K562 (cell line): Measurements from ENCODE around the gene ASPG. TPM values are rescaled to one million over a fixed set of nuclear protein-coding genes. Genes with fewer than 3 reads are reported as not detected.

Experiments used
- ATAC-seq: fragments of 200-7000 bp; cut with Tn5 transposase; 3 replicates; pipeline ENCODE4 v1.9.1; 2020; ENCODE audit warnings: moderate library complexity
- BruUV-seq: library from RNA; stranded (reverse); fragments of 400-500 nt; replicated peaks from 2 replicates; lab custom pipeline; 2021; lab: Mats Ljungman, UMichigan
- CTCF ChIA-PET: fragments of 300-600 bp; formaldehyde crosslinking; extraction: SDS; loops from one replicate; lab custom pipeline; 2021; ENCODE audit warnings: low intra/inter-chr PET ratio; lab: Yijun Ruan, JAX
- POLR2A ChIA-PET: fragments of 300-600, 350-650 bp; sonication (Branson Sonifier 250); formaldehyde crosslinking; extraction: SDS; loops from one replicate; lab custom pipeline; 2021; ENCODE audit warnings: antibody characterized with exemption, inconsistent platforms; lab: Yijun Ruan, JAX
- DNase-seq, 4 experiments: peaks; one replicate each; pipeline versions ENCODE4 v3.0.0 to v3.0.0-alpha.2; 2011 to 2018; ENCODE audit warnings: low spot score in 3 of 4, mixed read lengths in 3 of 4; ENCODE audit errors: extremely low read depth in 1 of 4
- FAIRE-seq: peaks from 2 replicates; lab custom pipeline; 2011; peaks lifted over from hg19 to GRCh38; lab: Jason Lieb, UNC
- H2AFZ ChIP-seq: 2 replicates; pipeline ENCODE4 v1.6.0; 2011; ENCODE audit warnings: low read depth, low read length, control low read depth, inconsistent platforms
- H3K27ac ChIP-seq: fragments of 200-600 bp; 3 replicates; pipeline ENCODE4 v1.8.0; 2011; ENCODE audit warnings: low read depth, mild to moderate bottlenecking, control low read depth, inconsistent platforms, low read length, moderate library complexity, mixed read lengths; ENCODE audit errors: extremely low read depth
- H3K27me3 ChIP-seq, 2 experiments: fragments of 300-600 bp in 1 of 2; 2 replicates in 1 of 2; 3 replicates in 1 of 2; pipeline versions ENCODE4 v1.6.0 to v1.8.0; 2011; ENCODE audit warnings: inconsistent platforms in 2 of 2, low read length in 2 of 2, mild to moderate bottlenecking in 1 of 2, mixed read lengths in 1 of 2, moderate library complexity in 1 of 2; ENCODE audit not compliant: control insufficient read depth in 2 of 2, insufficient read depth in 2 of 2
- H3K36me3 ChIP-seq: fragments of 300-600 bp; 3 replicates; pipeline ENCODE4 v1.8.0; 2011; ENCODE audit warnings: mild to moderate bottlenecking, low read length, inconsistent platforms; ENCODE audit not compliant: control insufficient read depth, insufficient read depth
- H3K4me1 ChIP-seq, 2 experiments: fragments of 200-600 bp in 1 of 2; replicated peaks in 1 of 2; 2 replicates in 1 of 2; 3 replicates in 1 of 2; pipeline versions ENCODE4 v1.5.1 to v1.8.0; 2011; ENCODE audit warnings: inconsistent platforms in 2 of 2, low read length in 2 of 2, mild to moderate bottlenecking in 1 of 2, mixed read lengths in 1 of 2, moderate library complexity in 1 of 2; ENCODE audit not compliant: control insufficient read depth in 2 of 2, insufficient read depth in 2 of 2
- H3K4me2 ChIP-seq: 2 replicates; pipeline ENCODE4 v1.6.1; 2011; ENCODE audit warnings: low read length, control low read depth, inconsistent platforms, mixed read lengths; ENCODE audit not compliant: insufficient read depth
- H3K4me3 ChIP-seq: fragments of 200-600 bp; sonication (generic), shearing (Covaris generic); 2 replicates; pipeline ENCODE4 v1.5.1; 2016; ENCODE audit warnings: control low read depth, inconsistent platforms
- H3K79me2 ChIP-seq: fragments of 200-600 bp; 3 replicates; pipeline ENCODE4 v1.8.0; 2011; ENCODE audit warnings: low read length, inconsistent platforms; ENCODE audit not compliant: control insufficient read depth, insufficient read depth
- H3K9ac ChIP-seq, 2 experiments: 2 replicates each; pipeline versions ENCODE4 v1.6.0 to v1.6.1; 2011; ENCODE audit warnings: low read depth in 2 of 2, low read length in 2 of 2, control low read depth in 1 of 2, inconsistent platforms in 1 of 2, mild to moderate bottlenecking in 1 of 2, mixed read lengths in 1 of 2; ENCODE audit not compliant: insufficient read depth in 1 of 2
- H3K9me1 ChIP-seq: one replicate; pipeline ENCODE4 v1.6.0; 2011; ENCODE audit warnings: inconsistent platforms, mild to moderate bottlenecking, low read length, moderate library complexity; ENCODE audit not compliant: control insufficient read depth, insufficient read depth
- H3K9me3 ChIP-seq: replicated peaks from 2 replicates; pipeline ENCODE4 v1.5.1; 2011; ENCODE audit warnings: low read depth, low read length, inconsistent platforms; ENCODE audit not compliant: control insufficient read depth, insufficient read depth
- H4K20me1 ChIP-seq: replicated peaks from 2 replicates; pipeline ENCODE4 v1.6.1; 2011; ENCODE audit warnings: low read length, inconsistent platforms, mixed read lengths; ENCODE audit not compliant: control insufficient read depth, insufficient read depth
- BCL6 ChIP-seq: fragments of 250-450 bp; sonication (Bioruptor Pico); IDR thresholded peaks from 2 replicates; pipeline ENCODE4 v1.4.0; 2020
- EHMT2 ChIP-seq: fragments of 450-650 bp; IDR thresholded peaks from 2 replicates; pipeline ENCODE4 v1.6.1; 2018; ENCODE audit warnings: antibody characterized with exemption
- GMEB1 ChIP-seq: fragments of 250-450 bp; sonication (Bioruptor Pico); IDR thresholded peaks from 2 replicates; pipeline ENCODE4 v1.4.0; 2020; ENCODE audit warnings: mild to moderate bottlenecking
- KAT7 ChIP-seq: sonication (generic); formaldehyde crosslinking; IDR thresholded peaks from 2 replicates; pipeline ENCODE4 v1.8.0; 2022; ENCODE audit warnings: missing genetic modification reagents, mild to moderate bottlenecking, borderline replicate concordance
- MYBL2 ChIP-seq, 2 experiments: fragments of 450-650 bp in 1 of 2; sonication (generic) in 1 of 2; formaldehyde crosslinking in 1 of 2; IDR thresholded peaks; 2 replicates each; pipeline versions ENCODE4 v1.6.1 to v1.8.1; 2017 to 2022; ENCODE audit warnings: borderline replicate concordance in 1 of 2, inconsistent platforms in 1 of 2, low read depth in 1 of 2, mild to moderate bottlenecking in 1 of 2, missing genetic modification reagents in 1 of 2, moderate library complexity in 1 of 2
- NFE2L1 ChIP-seq: fragments of 450-650 bp; IDR thresholded peaks from 2 replicates; pipeline ENCODE4 v1.6.1; 2016; ENCODE audit warnings: missing genetic modification characterization, low read depth, mild to moderate bottlenecking, missing compliant biosample characterization, moderate library complexity, borderline replicate concordance
- RREB1 ChIP-seq: fragments of 250-450 bp; sonication (Bioruptor Pico); IDR thresholded peaks from 2 replicates; pipeline ENCODE4 v1.4.0; 2020
- SIX5 ChIP-seq, 2 experiments: IDR thresholded peaks; 2 replicates each; pipeline ENCODE4 v1.6.1; 2011; ENCODE audit warnings: low read length in 2 of 2, borderline replicate concordance in 1 of 2, low read depth in 1 of 2, mild to moderate bottlenecking in 1 of 2, moderate library complexity in 1 of 2; ENCODE audit not compliant: insufficient read depth in 1 of 2
- TAF7 ChIP-seq: fragments of 450-650 bp; IDR thresholded peaks from 2 replicates; pipeline ENCODE4 v1.6.1; 2016; ENCODE audit warnings: missing genetic modification characterization, missing compliant biosample characterization
- WGBS: fragments of 100-300 bp; shearing (Covaris generic); methylation state at CpG from one replicate; pipeline ENCODE4 v1.1.6; 2016; ENCODE audit warnings: low coverage, mixed read lengths; ENCODE audit not compliant: insufficient coverage; ENCODE audit errors: missing lambda C conversion rate; 5-methylcytosine and 5-hydroxymethylcytosine counted together
- in situ Hi-C: fragments of 300-500 bp; cut with MboI; formaldehyde crosslinking; loops from 4 replicates; pipeline ENCODE4 v1.15.0; 2018; ENCODE audit warnings: inconsistent platforms, mixed read lengths
- intact Hi-C: fragments of 100-400 bp; cut with micrococcal nuclease; formaldehyde crosslinking; loops from 2 replicates; pipeline ENCODE4 v1.14.2; 2022
- polyA plus RNA-seq, 8 experiments: library from polyadenylated mRNA; depleted of rRNA in 4 of 8; stranded (reverse) in 5 of 8; unstranded in 3 of 8; fragments of >200 nt; fragmentation: Nextera tagmentation in 2 of 8; fragmentation: Illumina TruSeq in 1 of 8; extraction: Ambion mirVana in 2 of 8; extraction: Trizol in 1 of 8; gene quantifications; 2 replicates each; pipeline versions ENCODE4 v1.2.1 to v1.2.3, GENCODE V29; 2011 to 2014; ENCODE audit warnings: inconsistent platforms in 1 of 8, missing spikeins in 1 of 8
- total RNA-seq, 7 experiments: library from RNA; depleted of rRNA in 6 of 7; stranded (reverse); fragments of >200 nt in 6 of 7; fragmentation: Illumina TruSeq in 2 of 7; extraction: Trizol in 2 of 7; gene quantifications; 2 replicates each; pipeline versions ENCODE4 v1.2.1 to v1.2.3, GENCODE V29; 2011 to 2021; ENCODE audit warnings: low replicate concordance in 1 of 7
- TF ChIP-seq, protein P1 (sequence below): fragments of 250-450 bp; sonication (Bioruptor Pico); IDR thresholded peaks from 2 replicates; pipeline ENCODE4 v1.5.0; 2021; ENCODE audit warnings: mild to moderate bottlenecking, moderate library complexity

The ASPG gene
- total and polyA plus RNA-seq, 9 of the 15 experiments (the other 6 are each of a cell fraction or from before 2014, with no cell fraction given), result 0.18 TPM; not detected in 8

DNA sequence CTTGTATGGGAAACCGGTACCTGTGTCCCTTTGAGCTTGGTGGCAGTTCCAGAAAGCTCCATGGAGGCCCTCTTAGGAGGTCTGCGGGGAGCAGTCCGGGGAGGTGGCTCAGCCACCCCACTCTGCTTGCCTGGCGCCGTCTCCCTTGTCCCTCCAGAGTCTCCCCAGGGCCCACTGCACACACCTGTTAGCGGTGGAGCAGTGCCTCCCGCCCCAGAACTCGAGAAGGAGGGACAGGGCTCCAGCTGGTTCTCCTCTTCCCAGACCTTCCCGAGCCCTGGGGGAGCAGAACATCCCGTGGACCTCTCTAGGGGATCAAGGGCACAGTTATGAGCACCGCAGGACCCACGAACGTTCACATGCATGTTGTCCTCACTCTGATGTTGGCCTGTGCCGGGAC lies 10.8 kb downstream of the ASPG start:
- ATAC-seq, result no peak
- H2AFZ ChIP-seq, result no peak overlapping the region
- TF ChIP-seq TAF7 (no peak), GMEB1 (CRISPR knock-in tag) (no peak), RREB1 (CRISPR knock-in tag) (no peak), SIX5 (IDR thresholded peaks at IDR 0.05; ENCODE audit: borderline replicate concordance in 1 of 2, insufficient read depth in 1 of 2, low read depth in 1 of 2, low read length in 2 of 2) (no peak), NFE2L1 (tag) (no peak), MYBL2 (IDR thresholded peaks at IDR 0.05; ENCODE audit: low read depth) (no peak), MYBL2 (CRISPR knock-in tag; IDR thresholded peaks at IDR 0.05; ENCODE audit: borderline replicate concordance) (no peak), KAT7 (CRISPR knock-in tag) (no peak), BCL6 (CRISPR knock-in tag) (no peak), EHMT2 (no peak)
- TF ChIP-seq, protein P1, sequence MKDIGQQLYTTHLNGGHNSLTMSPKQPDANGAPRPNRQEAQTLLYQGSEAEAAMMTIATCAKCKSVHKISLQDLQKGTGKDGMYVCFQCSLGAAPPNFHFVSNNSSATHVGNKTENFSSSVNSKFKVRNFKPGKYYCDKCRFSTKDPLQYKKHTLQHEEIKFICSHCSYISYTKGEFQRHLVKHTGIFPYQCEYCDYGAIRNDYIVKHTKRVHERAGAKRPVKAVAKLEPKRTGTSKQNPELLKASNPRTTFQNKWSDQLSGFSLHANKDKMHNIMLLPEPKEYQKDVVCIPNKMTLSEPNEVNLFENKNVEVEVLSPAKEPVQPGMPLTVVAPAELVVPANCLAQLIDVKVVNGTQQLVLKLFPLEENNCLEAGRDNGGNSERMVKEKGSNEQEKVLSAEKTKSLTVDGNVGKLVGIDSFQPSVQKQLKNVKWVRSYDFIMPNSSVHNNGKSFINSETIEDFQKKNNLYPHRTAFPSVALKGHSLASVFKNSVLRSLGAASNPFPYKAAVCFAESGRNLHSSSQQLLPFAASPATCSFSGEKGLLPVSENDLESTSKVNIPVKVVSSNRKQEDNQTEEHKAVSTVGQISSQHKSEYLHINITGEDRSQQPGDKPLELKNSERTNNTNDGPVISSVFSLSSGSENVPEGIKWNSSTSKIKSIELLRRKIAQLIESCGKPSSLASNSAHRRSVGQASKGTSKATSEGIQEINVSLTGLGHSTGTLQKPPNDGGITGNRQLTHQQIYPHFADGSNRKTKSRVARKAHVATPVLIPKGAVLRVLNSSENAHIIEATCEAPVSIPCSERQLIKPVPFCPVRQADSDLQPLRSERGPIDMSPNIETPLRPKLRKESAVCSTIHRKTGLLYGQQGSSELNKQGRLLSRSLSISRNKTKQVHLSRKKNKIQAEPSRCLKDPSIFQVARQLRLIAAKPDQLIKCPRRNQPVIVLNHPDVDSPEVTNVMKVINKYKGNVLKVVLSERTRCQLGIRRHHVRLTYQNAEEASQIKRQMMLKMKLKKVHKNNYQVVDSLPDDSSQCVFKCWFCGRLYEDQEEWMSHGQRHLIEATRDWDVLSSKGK (CRISPR knock-in tag), result no peak

More for the DNA sequence above, 10.8 kb downstream of the ASPG start:
- H3K27ac ChIP-seq, result no peak overlapping the region
- WGBS, result 0% methylated on average over 6 of the region's 14 CpGs
- FAIRE-seq (no peak), DNase-seq (no peak)
- H3K27me3 ChIP-seq, result no peaks in the 10 kb centered on the region; a peak in 1 of 5 replicates
- no peaks in the 10 kb centered on the region for H3K79me2 ChIP-seq
- POLR2A ChIA-PET, result no interaction called here
- H4K20me1 ChIP-seq, result no peaks in the 10 kb centered on the region
- H3K9ac ChIP-seq, result no peak overlapping the region
- no peak overlapping the region for H3K4me3 ChIP-seq
- no peaks in the 10 kb centered on the region for H3K9me1 ChIP-seq
- H3K4me2 ChIP-seq, result no peak overlapping the region
- BruUV-seq, result no TSS peak
- in situ Hi-C loops, result no loop called here
- peaks cover 0 to 28% of the 10 kb centered on the region in 2 experiments; a peak in 2 of 5 replicates for H3K4me1 ChIP-seq
- H3K36me3 ChIP-seq, result no peaks in the 10 kb centered on the region
- intact Hi-C loops, result no loop called here
- CTCF ChIA-PET, result no interaction called here
- H3K9me3 ChIP-seq, result no peaks in the 10 kb centered on the region
